Activated T-cell treated with anti-CD3 and anti-CD28 coated beads, Interleukin-2, amount 50 U/mL, for 48 hours (primary cell): ENCODE data around the gene KANK3.
A peak's percentile ranks its signal among the peaks of the same experiment; 100 is the strongest.
"Not testable (repeated sequence)": the region's sequence is repeated elsewhere in the genome, so short reads cannot be mapped to it uniquely, and the experiment has no call there.

ENCODE experiments used
- DNase-seq, 2 experiments: peaks; one replicate each; pipeline ENCODE4 v3.0.0-alpha.2; 2020

Gene KANK3

DNA sequence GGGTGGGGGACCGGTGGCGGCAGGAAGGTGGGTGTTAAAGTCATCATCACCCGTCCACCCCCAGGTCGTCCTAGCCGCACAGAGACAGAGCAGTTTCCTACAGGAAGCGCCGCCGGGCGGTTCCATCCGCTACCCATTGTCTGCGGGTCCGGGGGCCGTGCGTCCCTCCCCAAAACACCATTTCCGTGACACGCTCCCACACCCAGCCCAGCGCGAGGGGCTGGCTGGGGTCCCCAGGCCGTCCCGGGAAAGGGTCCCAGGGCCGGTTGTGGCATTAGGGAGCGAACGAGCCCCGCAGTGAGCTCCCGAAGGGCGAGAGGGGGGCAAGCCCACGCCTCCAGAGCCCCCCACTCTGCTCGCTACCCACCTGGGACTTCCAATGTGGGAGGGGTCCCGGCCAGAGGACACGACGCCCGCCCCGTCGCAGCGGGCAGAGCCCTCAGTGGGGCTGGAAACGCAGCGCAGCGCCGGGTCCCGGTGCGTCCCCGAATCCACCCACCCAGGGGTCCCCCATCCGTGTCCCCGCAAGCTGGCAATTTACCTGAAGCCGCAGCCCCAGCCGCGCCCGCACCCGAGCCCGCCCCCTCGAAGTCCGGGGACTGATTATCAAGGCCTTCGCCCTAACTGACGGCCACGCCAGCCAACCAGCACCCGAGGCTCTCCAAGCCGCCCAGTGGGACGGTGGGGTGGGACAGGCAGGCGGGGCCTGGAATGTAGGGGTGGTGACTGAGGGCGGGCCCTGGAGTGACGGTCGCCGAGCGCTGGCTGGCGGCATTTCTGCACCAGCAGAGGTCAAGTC lies at the start of gene KANK3:
Gene KANK3 (minus strand): TSS at position 579 of the 799 bp plus-strand sequence. CDS start 5,434 bp downstream, outside the sequence.
- peak; percentile 97 for DNase-seq

DNA sequence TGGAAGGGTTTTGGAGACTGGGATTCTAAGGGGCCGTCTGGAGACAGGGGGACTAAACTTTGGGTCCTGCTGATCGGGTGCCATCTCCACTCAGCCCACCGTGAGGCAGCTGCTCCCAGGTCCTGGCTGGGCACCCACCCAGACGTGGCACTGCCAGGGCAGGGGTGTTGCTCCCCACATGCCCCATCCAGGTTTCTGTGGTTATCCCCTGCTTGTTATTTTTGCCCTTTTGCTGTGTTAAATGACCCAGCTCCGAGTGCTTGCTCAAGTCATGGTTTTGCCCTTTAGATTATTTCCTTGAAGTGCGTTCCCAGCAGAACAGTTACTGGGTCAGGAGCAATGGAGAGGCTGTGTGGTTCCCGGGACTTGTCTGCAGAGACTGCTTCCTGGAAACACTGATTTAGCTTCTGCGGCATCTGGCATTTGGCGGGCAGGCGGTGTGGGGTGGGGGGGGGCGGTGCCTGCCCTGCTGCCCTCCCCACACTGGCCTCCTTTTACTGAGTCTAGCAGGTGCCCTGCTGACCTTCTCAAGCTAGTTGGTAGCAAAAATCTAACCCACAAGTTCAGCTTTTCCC lies 49.0 kb upstream of the KANK3 start:
- DNase-seq: no peak

- DNase-seq: no peak
Measured at GRCh38 chr19:8391198-8392016, 48.3 kb upstream of the KANK3 start.

GRCh38 chr19:8390617-8390981 lies 47.5 kb upstream of the KANK3 start:
- DNase-seq: peak; percentile 99

GRCh38 chr19:8389891-8390616 lies 47.0 kb upstream of the KANK3 start, which contains the start of gene RAB11B:
Gene RAB11B, plus strand, starts transcription at chr19:8390360. Its CDS starts 57 bp downstream, at chr19:8390417.
- DNase-seq: peak; percentile 99 to 100

- DNase-seq: no peak
Measured at GRCh38 chr19:8388612-8388958, 45.5 kb upstream of the KANK3 start.

- DNase-seq: no peak
Measured at GRCh38 chr19:8387688-8388611, 44.9 kb upstream of the KANK3 start.

DNA sequence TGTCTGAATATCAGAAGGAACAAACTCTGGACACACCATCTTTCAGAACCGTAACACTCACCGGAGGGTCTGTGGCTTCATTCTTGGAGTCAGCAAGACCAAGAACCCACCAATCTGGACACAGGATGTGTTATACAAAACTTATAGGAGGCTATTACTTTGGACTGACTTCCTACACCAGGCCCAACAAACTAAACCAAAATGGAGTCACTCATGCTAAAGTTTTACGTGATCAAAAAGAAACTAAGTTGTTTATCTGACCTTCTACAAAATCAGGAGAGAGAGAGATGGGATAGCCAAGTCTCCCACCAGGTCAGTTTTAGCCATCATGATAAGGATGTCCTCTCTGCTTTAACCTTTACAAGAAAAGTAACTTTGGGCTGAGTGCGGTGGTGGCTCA lies 43.9 kb upstream of the KANK3 start:
- no peak for DNase-seq

GRCh38 chr19:8386419-8386818 lies 43.4 kb upstream of the KANK3 start:
- not testable (repeated sequence) for DNase-seq

GRCh38 chr19:8385566-8385965 lies 42.5 kb upstream of the KANK3 start:
- DNase-seq: not testable (repeated sequence)

DNA sequence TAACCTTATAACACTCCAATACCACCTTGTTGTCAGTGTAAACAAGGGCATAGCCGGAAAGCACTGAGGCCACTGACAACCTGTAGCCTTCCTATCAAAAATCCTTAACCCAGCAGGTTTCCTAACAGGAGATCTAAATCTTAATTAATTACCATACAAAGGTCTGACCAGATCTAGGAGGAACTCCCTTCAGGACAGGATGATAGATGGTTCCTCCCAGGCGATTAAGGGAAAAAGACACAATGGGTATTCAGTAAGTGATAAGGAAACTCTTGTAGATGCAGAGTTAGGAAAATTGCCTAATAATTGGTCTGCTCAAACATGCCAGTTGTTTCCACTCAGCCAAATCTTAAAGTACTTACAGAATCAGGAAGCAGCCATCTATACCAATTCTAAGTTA lies 42.0 kb upstream of the KANK3 start:
- DNase-seq: not testable (repeated sequence)

GRCh38 chr19:8384569-8384968 lies 41.5 kb upstream of the KANK3 start:
- DNase-seq: not testable (repeated sequence)

DNA sequence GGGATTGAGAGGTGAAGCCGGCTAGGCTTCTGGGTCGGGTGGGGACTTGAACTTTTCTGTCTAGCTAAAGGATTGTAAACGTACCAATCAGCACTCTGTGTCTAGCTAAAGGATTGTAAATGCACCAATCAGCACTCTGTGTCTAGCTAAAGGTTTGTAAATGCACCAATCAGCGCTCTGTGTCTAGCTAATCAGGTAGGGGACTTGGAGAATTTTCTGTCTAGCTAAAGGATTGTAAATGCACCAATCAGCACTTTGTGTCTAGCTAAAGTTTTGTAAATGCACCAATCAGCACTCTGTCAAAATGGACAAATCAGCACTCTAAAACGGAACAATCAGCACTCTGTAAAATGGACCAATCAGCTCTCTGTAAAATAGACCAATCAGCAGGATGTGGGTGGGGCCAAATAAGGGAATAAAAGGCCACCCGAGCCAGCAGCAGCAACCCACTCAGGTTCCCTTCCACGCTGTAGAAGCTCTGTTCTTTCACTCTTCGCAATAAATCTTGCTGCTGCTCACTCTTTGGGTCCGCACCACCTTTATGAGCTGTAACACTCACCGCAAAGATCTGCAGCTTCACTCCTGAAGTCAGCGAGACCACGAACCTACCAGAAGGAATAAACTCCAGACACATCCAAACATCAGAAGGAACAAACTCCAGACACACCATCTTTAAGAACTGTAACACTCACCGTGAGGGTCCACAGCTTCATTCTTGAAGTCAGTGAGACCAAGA lies 36.3 kb upstream of the KANK3 start:
- not testable (repeated sequence) for DNase-seq

DNA sequence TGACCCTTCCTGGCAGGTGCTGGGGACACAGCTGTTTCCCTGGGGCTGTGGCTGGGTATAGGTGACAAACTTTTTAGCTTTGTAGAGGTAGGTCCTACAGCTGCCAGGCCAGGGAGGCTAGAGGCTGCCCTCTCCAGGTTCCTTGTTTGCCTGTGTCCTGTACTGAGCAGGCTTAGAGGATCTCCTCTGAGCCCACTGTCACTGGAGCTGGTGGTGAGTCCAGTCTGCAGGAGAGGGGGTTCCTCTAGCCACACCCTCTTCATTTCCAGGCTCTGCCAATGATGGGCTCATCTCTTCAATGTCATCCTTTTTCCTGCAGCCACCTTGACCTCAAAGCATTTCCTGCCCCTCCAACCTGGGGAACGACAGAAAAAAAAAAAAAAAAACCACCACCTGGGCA lies 34.5 kb upstream of the KANK3 start:
- no peak for DNase-seq

- not testable (repeated sequence) for DNase-seq
Measured at GRCh38 chr19:8376373-8376974, 33.4 kb upstream of the KANK3 start.

DNA sequence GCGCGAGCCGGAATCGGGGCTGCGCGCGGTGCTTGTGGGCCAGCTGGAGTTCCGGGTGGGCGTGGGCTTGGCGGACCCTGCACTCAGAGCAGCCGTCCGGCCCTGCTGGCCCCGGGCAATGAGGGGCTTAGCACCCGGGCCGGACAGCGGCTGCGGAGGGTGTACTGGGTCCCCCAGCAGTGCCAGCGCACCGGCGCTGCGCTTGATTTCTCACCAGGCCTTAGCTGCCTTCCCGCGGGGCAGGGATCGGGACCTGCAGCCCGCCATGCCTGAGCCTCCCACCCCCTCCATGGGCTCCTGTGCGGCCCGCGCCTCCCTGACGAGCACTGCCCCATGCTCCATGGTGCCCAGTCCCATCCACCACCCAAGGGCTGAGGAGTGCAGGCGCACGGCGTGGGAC lies 32.7 kb upstream of the KANK3 start:
- DNase-seq: not testable (repeated sequence)

- DNase-seq: no peak
Measured at GRCh38 chr19:8373867-8374813, 31.1 kb upstream of the KANK3 start.

DNA sequence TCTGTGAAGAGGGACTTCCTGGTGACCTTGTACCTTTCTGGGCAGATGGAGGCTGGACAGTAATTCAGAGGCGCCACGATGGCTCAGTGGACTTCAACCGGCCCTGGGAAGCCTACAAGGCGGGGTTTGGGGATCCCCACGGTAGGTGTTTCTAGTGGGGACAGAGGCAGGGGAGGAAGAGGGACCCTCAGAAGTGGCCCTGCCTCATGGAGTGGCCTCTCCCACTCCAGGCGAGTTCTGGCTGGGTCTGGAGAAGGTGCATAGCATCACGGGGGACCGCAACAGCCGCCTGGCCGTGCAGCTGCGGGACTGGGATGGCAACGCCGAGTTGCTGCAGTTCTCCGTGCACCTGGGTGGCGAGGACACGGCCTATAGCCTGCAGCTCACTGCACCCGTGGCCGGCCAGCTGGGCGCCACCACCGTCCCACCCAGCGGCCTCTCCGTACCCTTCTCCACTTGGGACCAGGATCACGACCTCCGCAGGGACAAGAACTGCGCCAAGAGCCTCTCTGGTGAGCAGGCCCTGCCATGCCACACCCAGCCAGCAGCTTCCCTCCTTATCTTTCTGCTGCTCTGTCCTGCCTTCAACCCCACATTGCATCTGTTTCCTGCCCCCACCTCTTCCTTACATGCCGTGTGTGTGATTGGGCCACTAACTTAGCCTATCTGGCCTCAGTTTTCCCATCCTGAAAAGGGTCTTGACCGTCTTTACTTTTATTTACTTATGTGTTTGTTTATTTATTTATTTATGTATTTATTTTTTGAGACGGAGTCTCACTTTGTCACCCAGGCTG lies 28.1 kb upstream of the KANK3 start:
- no peak for DNase-seq
